T-helper 17 cell (primary cell): Measurements from ENCODE around the gene ICAM4. TPM values are rescaled to one million over a fixed set of nuclear protein-coding genes. Genes with fewer than 3 reads are reported as not detected.

Experiments
- ATAC-seq: fragments of 150-1000 bp; cut with Tn5 transposase; 2 replicates; pipeline ENCODE4 v1.10.0; 2021; ENCODE audit warnings: mild to moderate bottlenecking, moderate library complexity
- DNase-seq, 3 donors: peaks; one replicate each; pipeline versions ENCODE4 v3.0.0 to v3.0.0-alpha.2; 2020 to 2021
- H3K9me3 ChIP-seq: one replicate; pipeline ENCODE4 v1.7.0; 2013; ENCODE audit warnings: low read length, mild to moderate bottlenecking; ENCODE audit not compliant: control insufficient read depth, poor library complexity, severe bottlenecking
- H3K27ac Mint-ChIP-seq: one replicate; pipeline ENCODE4 v1.8.0; 2022; ENCODE audit warnings: mild to moderate bottlenecking, moderate library complexity, mixed read lengths
- H3K27me3 Mint-ChIP-seq: one replicate; pipeline ENCODE4 v1.8.0; 2022; ENCODE audit warnings: mixed read lengths
- H3K36me3 Mint-ChIP-seq: one replicate; pipeline ENCODE4 v1.8.0; 2022; ENCODE audit warnings: low read depth, mixed read lengths
- H3K4me1 Mint-ChIP-seq: one replicate; pipeline ENCODE4 v1.8.0; 2022; ENCODE audit warnings: mild to moderate bottlenecking, mixed read lengths
- H3K4me3 Mint-ChIP-seq: one replicate; pipeline ENCODE4 v1.8.0; 2022; ENCODE audit warnings: mild to moderate bottlenecking, moderate library complexity, mixed read lengths
- total RNA-seq, 4 donors: library from RNA in 2 of 4; stranded (reverse) in 2 of 4; gene quantifications; one replicate each; pipeline ENCODE4 v1.2.3 and lab custom pipeline; 2022 to 2026

The ICAM4 gene
- total RNA-seq, 2 donors from 2014 or later: 0.94 to 1.6 TPM

DNA sequence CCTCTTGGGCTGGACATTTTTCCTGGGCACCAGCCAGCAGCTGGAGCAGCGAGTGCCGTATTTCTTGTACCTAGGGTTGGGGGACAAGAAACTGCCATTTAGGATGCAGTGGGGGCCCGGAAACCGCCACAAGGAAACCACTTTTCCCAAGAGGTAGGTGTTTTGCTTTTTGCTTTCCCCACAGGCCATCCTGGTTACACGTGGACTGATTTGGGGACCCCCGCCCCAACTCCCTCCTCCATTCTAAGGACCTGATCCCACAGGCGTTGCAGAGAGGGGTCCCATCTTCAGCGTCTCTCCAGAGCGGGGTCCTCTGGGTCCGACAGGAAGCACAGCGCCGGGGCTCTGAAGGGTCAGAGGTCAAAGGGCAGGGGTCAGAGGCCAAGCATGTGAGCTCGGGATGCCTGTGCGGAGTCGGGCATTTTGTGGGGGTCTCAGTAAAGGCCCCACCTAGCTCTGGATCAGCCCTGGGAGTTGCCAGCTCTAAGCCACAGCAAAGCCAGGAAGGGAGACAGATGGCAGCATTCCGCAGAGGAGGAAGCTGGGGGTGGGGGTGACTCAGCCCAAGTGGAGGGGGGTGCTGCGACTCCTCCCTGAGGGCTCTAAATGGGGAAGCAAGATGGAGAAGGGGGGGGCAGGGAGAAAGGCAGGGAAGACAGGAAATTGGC is 18.5 kb downstream of the ICAM4 start:
- H3K4me1 Mint-ChIP-seq: peaks cover 5% of the 10 kb centered on the region
- no peak overlapping the region for H3K27ac Mint-ChIP-seq
- DNase-seq (no peak), ATAC-seq (no peak)
- no peaks in the 10 kb centered on the region for H3K36me3 Mint-ChIP-seq
- H3K9me3 ChIP-seq: no peaks in the 10 kb centered on the region
- H3K4me3 Mint-ChIP-seq: no peak overlapping the region
- H3K27me3 Mint-ChIP-seq: no peaks in the 10 kb centered on the region

GRCh38 chr19:10306327-10306726 is 19.6 kb downstream of the ICAM4 start:
- Mint-ChIP-seq H3K36me3 (no peaks in the 10 kb centered on the region), H3K27me3 (no peaks in the 10 kb centered on the region), H3K27ac (no peak overlapping the region), H3K4me1 (peaks cover 5% of the 10 kb centered on the region), H3K4me3 (no peak overlapping the region)
- DNase-seq: no peak
- H3K9me3 ChIP-seq: no peaks in the 10 kb centered on the region
- ATAC-seq: no peak

DNA sequence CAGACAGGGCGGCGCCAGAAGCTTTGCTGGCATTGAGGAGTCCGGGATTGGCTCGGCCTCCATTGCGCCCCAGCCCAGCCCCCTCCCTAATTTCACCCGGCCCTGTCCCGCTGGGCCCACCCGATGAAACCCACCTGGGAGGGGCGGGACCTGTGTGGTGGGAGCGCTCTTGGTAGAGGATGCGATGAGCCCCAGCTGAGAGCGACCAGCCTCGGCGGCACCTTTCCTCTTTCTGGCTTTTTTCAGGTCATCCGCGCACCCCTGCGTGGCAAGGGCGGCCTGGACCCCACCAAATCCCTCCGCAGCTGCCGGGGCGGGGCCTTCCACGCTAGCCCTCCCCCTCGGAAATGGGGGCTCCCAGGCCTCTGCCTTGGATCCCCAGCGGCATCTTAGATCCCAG is 22.7 kb downstream of the ICAM4 start, which contains the start of gene ZGLP1:
Gene ZGLP1 (minus strand): TSS at position 393 of the 400 bp plus-strand sequence.
- no peak for DNase-seq
- Mint-ChIP-seq H3K27me3 (no peaks in the 10 kb centered on the region), H3K36me3 (peaks cover 2% of the 10 kb centered on the region), H3K27ac (no peak within 1 kb of the TSS), H3K4me3 (no peak within 1 kb of the TSS), H3K4me1 (peaks cover 1% of the 10 kb centered on the region)
- ATAC-seq: no peak
- no peaks in the 10 kb centered on the region for H3K9me3 ChIP-seq

DNA sequence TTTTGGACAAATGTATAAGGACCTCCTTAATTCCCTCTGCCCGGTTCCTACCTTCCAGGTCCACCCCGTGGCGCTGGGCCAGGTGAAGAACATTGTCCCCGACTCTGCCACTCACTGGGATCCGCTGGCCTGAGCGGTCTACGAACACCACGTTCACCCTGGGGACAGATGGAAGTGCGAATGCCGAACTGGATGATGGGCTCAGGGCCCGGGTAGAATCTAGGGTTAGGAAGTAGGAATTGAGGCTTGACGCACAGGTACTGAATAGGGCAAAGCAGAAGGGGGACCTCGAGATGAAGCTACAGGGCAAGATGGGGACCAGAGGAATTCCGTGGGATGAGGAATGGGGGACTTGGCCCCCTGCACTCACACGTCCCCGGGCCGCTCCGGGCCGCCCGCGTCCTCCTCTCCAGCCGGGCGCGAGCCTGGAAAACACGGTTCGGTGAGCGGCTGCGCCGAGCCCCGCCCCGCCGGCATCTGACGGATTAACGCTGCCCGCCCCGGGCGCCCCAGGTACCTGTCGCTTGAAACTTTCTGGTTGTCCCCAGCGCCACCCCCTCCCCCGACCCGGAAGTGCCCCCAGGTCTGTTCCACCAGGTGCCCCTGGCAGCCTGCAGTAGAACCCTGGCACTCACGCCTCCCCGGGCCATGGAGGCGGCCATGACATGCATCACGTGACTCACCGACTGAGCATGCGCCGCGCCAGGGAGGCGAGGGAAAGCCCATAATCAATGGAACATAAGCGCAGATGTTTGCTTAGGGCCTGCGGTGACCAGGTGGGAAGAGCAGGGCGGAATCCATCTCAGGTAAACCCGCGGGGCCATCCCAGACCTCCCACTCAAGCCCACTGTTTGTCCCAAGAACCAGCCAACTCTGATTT is 28.8 kb downstream of the ICAM4 start, which contains the start of gene FDX2:
Gene FDX2 (minus strand): TSS at position 681 of the 880 bp plus-strand sequence. CDS start 19 bp downstream, at position 662.
- peaks cover 15% of the 10 kb centered on the region for H3K4me1 Mint-ChIP-seq
- H3K27me3 Mint-ChIP-seq: no peaks in the 10 kb centered on the region
- H3K36me3 Mint-ChIP-seq: peaks cover 6% of the 10 kb centered on the region
- peak within 1 kb of the TSS; percentile 92 for H3K4me3 Mint-ChIP-seq
- peak within 1 kb of the TSS; percentile 92 for H3K27ac Mint-ChIP-seq
- DNase-seq (peak; percentile 87 to 92 (median 89)), ATAC-seq (peak; percentile 89)
- no peaks in the 10 kb centered on the region for H3K9me3 ChIP-seq

- peak overlapping the region; percentile 92 for H3K27ac Mint-ChIP-seq
- H3K36me3 Mint-ChIP-seq: peaks cover 6% of the 10 kb centered on the region
- DNase-seq (no peak), ATAC-seq (no peak)
- H3K9me3 ChIP-seq: no peaks in the 10 kb centered on the region
- H3K27me3 Mint-ChIP-seq: no peaks in the 10 kb centered on the region
- peaks cover 15% of the 10 kb centered on the region for H3K4me1 Mint-ChIP-seq
- peak overlapping the region; percentile 92 for H3K4me3 Mint-ChIP-seq
Observed at GRCh38 chr19:10316229-10317044, 29.7 kb downstream of the ICAM4 start.

DNA sequence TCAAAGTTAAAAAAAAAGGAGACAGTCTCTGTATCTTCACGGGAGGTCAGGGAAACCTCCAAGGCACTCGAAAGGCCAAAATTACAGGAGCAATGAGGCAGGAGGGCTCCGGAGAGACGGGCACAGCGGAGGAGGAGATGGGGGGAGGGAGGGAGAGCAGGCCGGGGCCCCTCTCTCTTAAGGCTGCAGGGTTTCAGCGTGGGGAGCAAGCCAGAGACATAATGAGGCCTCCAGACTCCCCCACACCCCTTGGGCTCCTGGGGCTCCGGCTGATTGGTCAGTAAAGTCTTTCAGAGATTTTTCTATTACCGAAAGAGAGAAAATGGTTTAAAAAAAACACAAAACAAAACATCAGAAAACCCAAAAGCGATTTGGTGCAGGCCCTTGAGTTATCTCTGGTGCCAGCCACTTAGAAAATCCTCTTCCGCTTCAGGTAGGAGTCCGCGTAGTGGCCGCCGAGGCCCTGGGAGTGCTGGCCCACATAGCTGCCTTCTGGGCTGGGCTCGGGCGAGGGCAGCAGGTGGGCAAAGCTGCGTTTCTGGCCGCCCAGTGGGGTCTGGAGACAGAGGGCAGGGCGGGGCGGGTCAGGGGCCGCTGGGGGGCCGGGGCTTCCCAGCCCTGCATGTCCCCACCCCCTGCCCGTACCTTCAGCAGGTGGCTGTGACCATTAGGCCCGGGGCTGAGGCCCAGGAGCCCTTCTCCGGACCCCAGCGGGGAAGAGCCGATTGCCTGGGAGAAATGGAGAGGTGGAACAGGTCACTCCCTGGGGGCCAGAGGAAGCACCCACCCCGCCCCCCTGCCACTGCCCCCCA is 30.5 kb downstream of the ICAM4 start:
- H3K9me3 ChIP-seq: no peaks in the 10 kb centered on the region
- ATAC-seq: no peak
- H3K27me3 Mint-ChIP-seq: no peaks in the 10 kb centered on the region
- peaks cover 20% of the 10 kb centered on the region for H3K4me1 Mint-ChIP-seq
- peaks cover 10% of the 10 kb centered on the region for H3K36me3 Mint-ChIP-seq
- DNase-seq: no peak
- peak overlapping the region; percentile 92 for H3K27ac Mint-ChIP-seq
- no peak overlapping the region for H3K4me3 Mint-ChIP-seq

DNA sequence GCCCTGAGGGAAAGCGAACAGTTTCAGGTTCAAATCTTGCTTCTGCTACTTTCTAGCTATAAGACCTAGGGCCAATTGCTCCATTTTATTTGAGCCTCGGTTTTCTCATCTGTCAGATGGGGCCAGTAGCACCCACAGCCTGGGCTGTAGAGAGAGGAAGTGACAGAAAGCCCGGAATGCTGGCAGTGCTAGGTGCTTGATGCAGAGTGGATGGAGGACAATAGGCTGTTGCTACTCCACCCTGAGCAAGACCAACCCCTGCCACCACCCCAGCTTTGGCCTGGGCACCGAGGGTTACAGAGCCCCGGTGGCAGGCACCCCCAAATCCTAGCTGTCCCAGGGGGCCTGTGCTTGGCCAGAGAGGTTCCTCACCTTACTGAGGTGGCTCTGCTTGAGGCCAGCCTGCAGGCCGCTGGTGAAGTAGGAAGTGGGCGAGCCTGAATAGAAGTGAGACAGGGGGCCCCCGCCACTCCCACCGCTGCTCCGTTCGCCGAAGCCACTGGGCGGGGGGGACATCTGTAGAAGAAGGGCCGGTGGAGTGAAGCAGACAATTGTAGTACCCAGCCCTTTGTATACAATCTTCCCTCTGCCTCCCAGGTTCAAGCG is 31.2 kb downstream of the ICAM4 start:
- DNase-seq (no peak), ATAC-seq (no peak)
- no peaks in the 10 kb centered on the region for H3K9me3 ChIP-seq
- no peak overlapping the region for H3K27ac Mint-ChIP-seq
- H3K4me1 Mint-ChIP-seq: peaks cover 20% of the 10 kb centered on the region
- H3K4me3 Mint-ChIP-seq: no peak overlapping the region
- peaks cover 10% of the 10 kb centered on the region for H3K36me3 Mint-ChIP-seq
- H3K27me3 Mint-ChIP-seq: no peaks in the 10 kb centered on the region

DNA sequence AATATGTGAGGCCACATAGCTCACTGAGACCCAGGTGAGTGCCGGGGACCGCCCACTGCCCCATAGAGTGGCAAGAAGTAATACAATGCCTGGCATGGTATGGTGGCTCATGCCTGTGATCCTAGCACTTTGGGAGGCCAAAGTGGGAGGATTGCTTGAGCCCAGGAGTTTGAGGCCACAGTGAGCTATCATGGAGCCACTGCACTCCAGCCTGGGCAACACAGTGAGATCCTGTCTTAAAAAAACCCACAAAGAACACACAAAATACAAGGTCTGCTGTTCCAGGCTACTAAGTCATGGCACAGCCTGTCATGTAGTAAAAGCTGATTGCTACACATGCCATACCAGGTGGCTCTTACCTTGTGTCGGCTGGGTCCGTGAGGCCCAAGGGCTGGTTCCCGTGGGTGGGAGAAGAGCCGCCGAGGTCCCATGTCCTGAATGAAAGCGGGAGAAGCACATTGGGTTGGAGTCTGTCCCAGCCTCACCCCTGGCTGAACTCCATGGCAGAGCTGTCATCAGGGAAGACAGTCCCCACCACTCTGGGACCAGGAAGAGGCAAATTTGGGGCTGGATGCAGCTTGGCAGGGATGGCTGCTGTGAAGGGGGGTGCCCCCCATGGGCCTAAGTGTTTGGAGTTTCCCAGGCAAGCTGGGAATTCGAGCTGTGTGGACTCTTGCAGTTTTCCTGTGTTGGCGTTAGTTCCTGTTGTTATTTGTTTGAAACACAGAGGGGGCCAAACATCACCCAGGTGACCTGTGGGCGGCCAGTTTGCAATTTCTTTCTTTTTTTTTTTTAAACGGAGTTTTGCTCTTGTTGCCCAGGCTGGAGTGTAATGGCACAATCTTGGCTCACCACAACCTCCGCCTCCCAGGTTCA is 32.3 kb downstream of the ICAM4 start:
- Mint-ChIP-seq H3K27me3 (no peaks in the 10 kb centered on the region), H3K4me1 (peaks cover 20% of the 10 kb centered on the region), H3K36me3 (peaks cover 8% of the 10 kb centered on the region), H3K4me3 (no peak overlapping the region), H3K27ac (no peak overlapping the region)
- H3K9me3 ChIP-seq: no peaks in the 10 kb centered on the region
- no peak for ATAC-seq
- no peak for DNase-seq

DNA sequence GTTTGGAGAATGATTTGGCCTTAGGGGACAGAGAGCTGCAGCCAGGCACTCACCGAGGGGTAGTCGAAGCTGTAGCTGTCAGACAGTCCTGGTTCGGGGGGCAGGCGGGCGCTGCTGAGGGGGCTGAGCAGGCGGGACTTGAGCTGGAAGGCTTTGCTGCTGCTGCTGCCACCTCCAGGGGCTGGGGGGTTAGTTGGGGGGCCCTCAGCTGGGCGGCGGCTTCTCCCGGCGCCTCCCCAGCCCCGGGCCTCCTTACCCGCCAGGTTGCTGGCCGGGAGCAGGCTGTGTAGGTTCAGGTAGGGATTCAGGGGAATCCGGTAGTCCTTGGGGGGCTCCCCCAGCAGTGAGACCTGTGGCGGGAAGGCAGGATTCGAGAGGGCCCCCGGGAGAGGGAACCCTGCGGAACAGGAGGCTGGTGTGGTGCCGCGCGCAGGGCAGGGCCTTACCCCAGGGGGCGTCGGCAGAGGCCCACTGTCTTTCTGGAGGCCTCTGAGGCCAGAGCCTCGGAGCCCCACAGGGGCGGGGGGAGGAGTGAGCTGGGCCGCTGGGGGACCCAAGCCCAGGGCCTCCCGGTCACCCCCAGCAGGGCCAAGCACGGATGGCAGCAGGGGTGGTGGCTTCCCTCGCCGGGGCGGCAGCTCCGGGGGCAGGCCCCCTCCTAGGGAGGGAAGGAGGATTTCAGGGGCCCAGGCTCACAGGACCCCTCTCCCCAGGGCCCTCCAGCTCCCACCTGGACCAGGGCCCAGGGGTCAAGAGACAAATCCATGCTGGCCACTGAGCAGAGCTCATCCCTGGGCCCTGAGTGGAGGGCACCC is 34.1 kb downstream of the ICAM4 start:
- H3K4me1 Mint-ChIP-seq: peaks cover 10% of the 10 kb centered on the region
- ATAC-seq: no peak
- H3K27me3 Mint-ChIP-seq: no peaks in the 10 kb centered on the region
- DNase-seq: no peak
- no peaks in the 10 kb centered on the region for H3K9me3 ChIP-seq
- H3K36me3 Mint-ChIP-seq: peaks cover 8% of the 10 kb centered on the region
- peak overlapping the region; percentile 65 for H3K27ac Mint-ChIP-seq
- H3K4me3 Mint-ChIP-seq: peak overlapping the region; percentile 36

DNA sequence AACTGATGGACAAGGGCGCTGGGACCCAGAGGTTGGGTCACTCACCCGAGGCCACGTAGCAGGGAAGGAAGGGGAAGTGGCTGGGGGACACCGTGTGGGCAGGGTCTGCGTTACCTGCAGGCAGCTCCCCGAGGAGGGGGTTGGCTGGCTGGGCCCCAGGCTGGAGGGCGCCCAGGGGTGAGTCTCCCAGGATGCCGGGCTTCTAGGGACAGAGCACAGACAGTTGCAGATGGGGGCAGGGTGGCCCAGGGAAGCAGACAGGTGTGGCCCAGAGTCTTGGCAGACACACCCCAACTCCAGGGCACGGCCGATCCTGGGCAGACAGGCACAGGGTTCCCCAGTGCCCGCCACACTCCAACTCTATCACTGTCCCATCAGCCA is 34.7 kb downstream of the ICAM4 start:
- no peaks in the 10 kb centered on the region for H3K9me3 ChIP-seq
- H3K4me1 Mint-ChIP-seq: peaks cover 8% of the 10 kb centered on the region
- ATAC-seq: peak; percentile 11

More for the DNA sequence above, 34.7 kb downstream of the ICAM4 start:
- Mint-ChIP-seq H3K4me3 (peak overlapping the region; percentile 36), H3K36me3 (peaks cover 6% of the 10 kb centered on the region), H3K27me3 (no peaks in the 10 kb centered on the region), H3K27ac (no peak overlapping the region)
- DNase-seq: no peak
